Measurements from ENCODE around the gene FBXO34.

The FBXO34 gene

GRCh38 chr14:55398679-55399078 is 127.5 kb downstream of the FBXO34 start:
- H3K4me3 ChIP-seq (ENCODE audit: low read depth, low read length): no peak overlapping the region
- no peak for DNase-seq (ENCODE audit: low read depth)
- TF ChIP-seq CTCF (IDR thresholded peaks at IDR 0.05; ENCODE audit: control insufficient read depth, extremely low read depth, insufficient read depth): no peak

GRCh38 chr14:55399183-55399582 is 128.0 kb downstream of the FBXO34 start:
- no peak overlapping the region for H3K4me3 ChIP-seq (ENCODE audit: low read depth, low read length)
- no peak for TF ChIP-seq CTCF (IDR thresholded peaks at IDR 0.05; ENCODE audit: control insufficient read depth, extremely low read depth, insufficient read depth)
- DNase-seq (ENCODE audit: low read depth): no peak

DNA sequence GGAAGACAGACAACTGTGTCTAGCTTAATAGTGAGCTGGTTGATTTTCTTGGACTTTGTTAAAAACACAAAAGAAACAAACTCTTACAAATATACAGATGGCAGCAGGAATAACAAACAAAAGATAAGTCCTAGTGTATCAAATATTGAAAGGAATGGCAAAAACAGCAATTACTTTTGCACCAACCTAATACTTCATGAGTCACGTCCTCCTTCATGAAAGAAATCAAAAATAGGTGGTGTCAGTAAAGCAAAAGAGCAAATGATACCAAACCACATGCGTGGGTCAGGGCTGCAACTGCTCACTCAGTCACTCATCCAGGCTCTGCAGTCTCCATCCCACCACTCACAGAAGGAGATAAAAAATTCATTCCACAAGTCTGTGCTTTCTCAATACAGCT is 128.6 kb downstream of the FBXO34 start:
- no peak overlapping the region for H3K4me3 ChIP-seq (ENCODE audit: low read depth, low read length)
- DNase-seq (ENCODE audit: low read depth): no peak
- TF ChIP-seq CTCF (IDR thresholded peaks at IDR 0.05; ENCODE audit: control insufficient read depth, extremely low read depth, insufficient read depth): no peak

DNA sequence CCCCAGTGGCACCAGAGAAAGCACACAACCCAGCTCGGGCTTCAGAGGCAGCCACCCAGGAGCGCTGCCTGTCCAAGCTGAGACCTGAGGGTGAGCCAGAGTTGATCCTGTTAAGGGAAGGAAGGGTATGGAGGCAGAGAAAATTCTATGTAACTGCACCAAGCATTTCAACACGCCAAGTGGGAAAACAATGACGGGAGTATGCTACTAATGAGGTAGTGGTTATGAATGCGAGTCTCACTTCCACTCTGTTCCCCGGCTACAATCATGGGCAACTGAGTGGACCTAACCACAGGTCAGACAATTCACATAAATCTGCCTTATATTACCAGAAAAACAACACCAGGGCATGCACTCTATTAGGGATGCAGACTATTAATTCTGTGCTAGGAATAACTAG is 130.5 kb downstream of the FBXO34 start:
- no peak for DNase-seq (ENCODE audit: low read depth)
- no peak for TF ChIP-seq CTCF (IDR thresholded peaks at IDR 0.05; ENCODE audit: control insufficient read depth, extremely low read depth, insufficient read depth)
- H3K4me3 ChIP-seq (ENCODE audit: low read depth, low read length): no peak overlapping the region

Data from LNCaP clone FGC (cell line).